Endothelial cell of umbilical vein (primary cell): ENCODE data around the gene VWA5B2. TPM values are rescaled to one million over a fixed set of nuclear protein-coding genes. Genes with fewer than 3 reads are reported as not detected.

Experiments
- BruUV-seq: library from RNA; stranded (reverse); fragments of 400-500 nt; replicated peaks from 2 replicates; lab custom pipeline; 2021; lab: Mats Ljungman, UMichigan
- CTCF ChIA-PET: fragments of 300-600, 350-600 bp; sonication (Branson Sonifier 250); formaldehyde crosslinking; loops from one replicate; lab custom pipeline; 2021; ENCODE audit warnings: antibody characterized with exemption, inconsistent platforms; lab: Charles Lee
- POLR2A ChIA-PET: fragments of 300-600, 350-600 bp; sonication (Branson Sonifier 250); formaldehyde crosslinking; loops from one replicate; lab custom pipeline; 2021; ENCODE audit warnings: antibody characterized with exemption, inconsistent platforms; lab: Charles Lee
- DNase-seq: peaks from one replicate; pipeline ENCODE4 v3.0.0-alpha.2; 2011; ENCODE audit warnings: low read depth, low spot score
- FAIRE-seq: peaks from 2 replicates; lab custom pipeline; 2011; peaks lifted over from hg19 to GRCh38; lab: Jason Lieb, UNC
- H2AFZ ChIP-seq: 2 replicates; pipeline ENCODE4 v1.6.0; 2012; ENCODE audit warnings: low read depth, low read length, control low read depth, inconsistent platforms
- H3K27ac ChIP-seq: 2 replicates; pipeline ENCODE4 v1.5.1; 2011; ENCODE audit warnings: low read depth, mild to moderate bottlenecking, control low read depth, low read length, moderate library complexity; ENCODE audit not compliant: insufficient read depth
- H3K27me3 ChIP-seq, 2 experiments: 2 replicates each; pipeline versions ENCODE4 v1.6.0 to v1.6.1; 2011; ENCODE audit warnings: low read length in 2 of 2, mixed read lengths in 1 of 2; ENCODE audit not compliant: control insufficient read depth in 2 of 2, insufficient read depth in 2 of 2
- H3K36me3 ChIP-seq, 2 experiments: 2 replicates in 1 of 2; 3 replicates in 1 of 2; pipeline ENCODE4 v1.5.1; 2011; ENCODE audit warnings: low read length in 2 of 2, mild to moderate bottlenecking in 1 of 2, moderate library complexity in 1 of 2; ENCODE audit not compliant: control insufficient read depth in 2 of 2, insufficient read depth in 2 of 2; ENCODE audit errors: extremely low read depth in 1 of 2
- H3K4me1 ChIP-seq: 3 replicates; pipeline ENCODE4 v1.5.1; 2011; ENCODE audit warnings: mild to moderate bottlenecking, low read length; ENCODE audit not compliant: control insufficient read depth, insufficient read depth; ENCODE audit errors: extremely low read depth
- H3K4me2 ChIP-seq: 2 replicates; pipeline ENCODE4 v1.6.1; 2011; ENCODE audit warnings: low read length, control low read depth, mixed read lengths; ENCODE audit not compliant: insufficient read depth
- H3K4me3 ChIP-seq, 3 experiments: fragments of 200-600 bp in 1 of 3; sonication (generic), shearing (Covaris generic) in 1 of 3; replicated peaks in 1 of 3; 2 replicates each; pipeline ENCODE4 v1.5.1; 2011 to 2016; ENCODE audit warnings: control low read depth in 3 of 3, low read length in 3 of 3, mild to moderate bottlenecking in 2 of 3, inconsistent platforms in 1 of 3, low read depth in 1 of 3, moderate library complexity in 1 of 3; ENCODE audit not compliant: insufficient read depth in 1 of 3
- H3K79me2 ChIP-seq: 2 replicates; pipeline ENCODE4 v1.6.0; 2012; ENCODE audit warnings: low read length, inconsistent platforms; ENCODE audit not compliant: control insufficient read depth, insufficient read depth
- H3K9ac ChIP-seq: replicated peaks from 2 replicates; pipeline ENCODE3; 2011; ENCODE audit warnings: low read length, control low read depth; ENCODE audit not compliant: insufficient read depth; ENCODE audit errors: extremely low read depth
- H3K9me1 ChIP-seq: replicated peaks from 3 replicates; pipeline ENCODE4 v1.6.0; 2011; ENCODE audit warnings: mild to moderate bottlenecking, low read length; ENCODE audit not compliant: control insufficient read depth, insufficient read depth; ENCODE audit errors: extremely low read depth
- H3K9me3 ChIP-seq: replicated peaks from 2 replicates; pipeline ENCODE4 v1.5.1; 2012; ENCODE audit warnings: low read length, inconsistent platforms; ENCODE audit not compliant: control insufficient read depth, insufficient read depth
- H4K20me1 ChIP-seq: replicated peaks from 2 replicates; pipeline ENCODE3; 2011; ENCODE audit warnings: mild to moderate bottlenecking, low read length; ENCODE audit not compliant: control insufficient read depth, insufficient read depth; ENCODE audit errors: extremely low read depth
- CTCF ChIP-seq, 2 donors: IDR thresholded peaks; 1 replicate in 1 of 2; 2 replicates in 1 of 2; pipeline ENCODE4 v1.5.1; 2011; ENCODE audit warnings: low read length in 2 of 2, mild to moderate bottlenecking in 2 of 2, moderate library complexity in 2 of 2, control low read depth in 1 of 2, inconsistent platforms in 1 of 2, low read depth in 1 of 2; ENCODE audit not compliant: insufficient read depth in 1 of 2; ENCODE audit errors: extremely low read depth in 1 of 2
- EZH2 ChIP-seq: IDR thresholded peaks from 2 replicates; pipeline ENCODE4 v1.6.1; 2012; ENCODE audit warnings: borderline replicate concordance, low read depth, mild to moderate bottlenecking, moderate library complexity, low read length, inconsistent platforms; ENCODE audit not compliant: severe bottlenecking
- FOS ChIP-seq: IDR thresholded peaks from 2 replicates; pipeline ENCODE4 v1.6.1; 2011; ENCODE audit warnings: mild to moderate bottlenecking, low read length, moderate library complexity, borderline replicate concordance; ENCODE audit not compliant: insufficient read depth
- GATA2 ChIP-seq: IDR thresholded peaks from 2 replicates; pipeline ENCODE4 v1.7.0; 2011; ENCODE audit warnings: low read depth, mild to moderate bottlenecking, moderate library complexity, mixed read lengths, low read length; ENCODE audit not compliant: insufficient read length, insufficient read depth
- JUN ChIP-seq: IDR thresholded peaks from 2 replicates; pipeline ENCODE4 v1.6.1; 2011; ENCODE audit warnings: borderline replicate concordance, low read depth; ENCODE audit not compliant: insufficient read length, insufficient read depth
- MYC ChIP-seq: IDR thresholded peaks from one replicate; pipeline ENCODE4 v1.6.1; 2011; ENCODE audit warnings: mild to moderate bottlenecking, low read depth, low read length
- POLR2A ChIP-seq: IDR thresholded peaks from 2 replicates; pipeline ENCODE4 v1.6.1; 2012; ENCODE audit warnings: low read depth, mild to moderate bottlenecking, control low read depth, low read length
- POLR2AphosphoS5 ChIP-seq: IDR thresholded peaks from 2 replicates; pipeline ENCODE4 v1.6.1; 2012; ENCODE audit warnings: low read depth, mild to moderate bottlenecking, control low read depth, low read length, moderate library complexity; ENCODE audit not compliant: insufficient read depth
- dilution Hi-C: fragments of 300-500 bp; cut with MboI; formaldehyde crosslinking; loops from one replicate; pipeline ENCODE4 v1.15.0; 2019; ENCODE audit warnings: low sequenced_read_pairs; ENCODE audit not compliant: extremely low pct_ligation_motif_present
- intact Hi-C: fragments of 100-400 bp; cut with micrococcal nuclease; formaldehyde crosslinking; loops from one replicate; pipeline ENCODE4 v1.10.0; 2022
- polyA plus RNA-seq, 4 experiments: library from polyadenylated mRNA; depleted of rRNA in 3 of 4; stranded (reverse) in 3 of 4; unstranded in 1 of 4; fragments of >200 nt; gene quantifications; 2 replicates each; pipeline versions ENCODE4 v1.2.1 to v1.2.3, GENCODE V29; 2011 to 2012; ENCODE audit warnings: missing spikeins in 1 of 4
- total RNA-seq: library from RNA; stranded (reverse); gene quantifications from 2 replicates; pipeline ENCODE4 v1.2.3, GENCODE V29; 2021
- TF ChIP-seq, protein P1 (sequence below): IDR thresholded peaks from 2 replicates; pipeline ENCODE4 v1.6.1; 2011; ENCODE audit not compliant: insufficient read depth, insufficient read length

Gene VWA5B2
- total and polyA plus RNA-seq, 2 donors (not counting 3 experiments of a cell fraction or from before 2014, with no cell fraction given), result 0.03 TPM; not detected in 1

- no TSS peak for BruUV-seq
- H3K9ac ChIP-seq, result no peak overlapping the region
- TF ChIP-seq GATA2 (no peak), JUN (no peak), FOS (no peak), POLR2AphosphoS5 (no peak), EZH2 (no peak), CTCF (IDR thresholded peaks at IDR 0.05; ENCODE audit: extremely low read depth in 1 of 2, insufficient read depth in 1 of 2, low read depth in 1 of 2, low read length in 2 of 2) (no peak), MYC (no peak), POLR2A (no peak)
- TF ChIP-seq, protein P1, sequence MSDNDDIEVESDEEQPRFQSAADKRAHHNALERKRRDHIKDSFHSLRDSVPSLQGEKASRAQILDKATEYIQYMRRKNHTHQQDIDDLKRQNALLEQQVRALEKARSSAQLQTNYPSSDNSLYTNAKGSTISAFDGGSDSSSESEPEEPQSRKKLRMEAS, result no peak
- H2AFZ ChIP-seq, result no peak overlapping the region
- dilution Hi-C loops, result no loop called here
- H3K9me1 ChIP-seq, result no peaks in the 10 kb centered on the region
- intact Hi-C loops, result loop anchor here (1.0 kb wide), 1 partner anchor 20 kb away; no protein-coding TSS in a partner anchor
- DNase-seq, result no peak
- peaks cover 26 to 36% of the 10 kb centered on the region in 2 experiments for H3K27me3 ChIP-seq
- peaks cover 13% of the 10 kb centered on the region for H3K4me1 ChIP-seq
- CTCF ChIA-PET, result interaction anchor here (0.7 to 3.4 kb wide), 6 partner anchors 10 to 125 kb away, joined by 3 to 16 read pairs (median 4); partner anchors contain the start of genes EEF1AKMT4 and EIF2B5
- H3K27ac ChIP-seq, result no peak overlapping the region
- peak overlapping the region; percentile 3 for H3K4me2 ChIP-seq
- H4K20me1 ChIP-seq, result no peaks in the 10 kb centered on the region
- no peaks in the 10 kb centered on the region for H3K36me3 ChIP-seq
- POLR2A ChIA-PET, result no interaction called here
- no peak overlapping the region for H3K4me3 ChIP-seq
- no peaks in the 10 kb centered on the region for H3K79me2 ChIP-seq
- H3K9me3 ChIP-seq, result no peaks in the 10 kb centered on the region
- FAIRE-seq, result no peak
Observed at GRCh38 chr3:184259878-184260723, 30.7 kb downstream of the VWA5B2 start.
